Measurements from ENCODE around the gene SNRNP27. TPM values are rescaled to one million over a fixed set of nuclear protein-coding genes. Genes with fewer than 3 reads are reported as not detected.

Gene SNRNP27
- polyA plus RNA-seq (2011; rRNA removed) (53.0 and 115 TPM in 2 replicates), polyA plus RNA-seq (2017; fragmentation: RNase III; extraction: RNeasy Plus Mini Kit Qiagen cat#74134 plus additional on column Dnase treatment) (90.8 to 97.5 TPM (median 92.1 TPM) in 3 replicates), polyA minus RNA-seq (2011; rRNA and poly(A)+ RNA removed) (9.0 and 10.0 TPM in 2 replicates)
- polyA plus RNA-seq (2012; cell fraction: cytosol; rRNA removed) = 26.5 and 43.2 TPM in 2 replicates
- polyA plus RNA-seq (2012; cell fraction: nucleus; rRNA removed) = 10.7 and 11.1 TPM in 2 replicates

GRCh38 chr2:69893684-69894551 is at the start of gene SNRNP27:
TSS of gene SNRNP27 (plus strand) at chr2:69893956. CDS start at chr2:69893985, 29 bp downstream.
- Histone ChIP-seq H3K4me1 (peaks cover 8% of the 10 kb centered on the region; the same call in 2 of the 3 replicates), H3K4me3 (peak within 1 kb of the TSS; percentile 69), H3K27ac (peak within 1 kb of the TSS; percentile 75 to 88), H3K9me3 (no peaks in the 10 kb centered on the region), H3K4me2 (peak within 1 kb of the TSS; percentile 85)
- ATAC-seq (peak; percentile 90 to 93), DNase-seq (ENCODE audit: low read depth in 1 of 2, low spot score in 1 of 2) (peak; percentile 89 to 94), FAIRE-seq (no peak)
- ChIA-PET CTCF (interaction anchor here (0.6 to 4.7 kb wide), 10 partner anchors 10 to 516 kb away, joined by 3 to 28 read pairs (median 3); no protein-coding TSS in a partner anchor), POLR2A (interaction anchor here (0.8 to 1.4 kb wide), 9 partner anchors 11 to 297 kb away, joined by 3 to 17 read pairs (median 3); partner anchors contain the start of genes ANXA4, C2orf42 and MXD1)
- 1% methylated on average over 32 of the region's 32 CpGs for WGBS (ENCODE audit: missing lambda C conversion rate)
- TF ChIP-seq FOSB (CRISPR knock-in tag; IDR thresholded peaks at IDR 0.05) = no peak
- TF ChIP-seq CHD2 (IDR thresholded peaks at IDR 0.05; ENCODE audit: low read length, partially characterized antibody) = peak; percentile 32
- peak; percentile 38; the same call in 1 of the 2 replicates for TF ChIP-seq HDAC2 (IDR thresholded peaks at IDR 0.05)
- TF ChIP-seq JUN (IDR thresholded peaks at IDR 0.05) = peak; percentile 52 to 90; a peak in 4 of 5 replicates
- TF ChIP-seq ESRRA (IDR thresholded peaks at IDR 0.05; ENCODE audit: borderline replicate concordance, low read length) = no peak
- peak in 1 of 2 experiments; percentile 31; a peak in 1 of 4 replicates for TF ChIP-seq CEBPB (IDR thresholded peaks at IDR 0.05)
- no peak for TF ChIP-seq NFE2L2 (conservative IDR thresholded peaks at IDR 0.05; ENCODE audit: low read length)
- TF ChIP-seq MYC (IDR thresholded peaks at IDR 0.05; ENCODE audit: borderline replicate concordance, low read length) = no peak
- no peak for TF ChIP-seq MAFK (IDR thresholded peaks at IDR 0.05; ENCODE audit: partially characterized antibody)
- no peak for TF ChIP-seq EHF (CRISPR knock-in tag; IDR thresholded peaks at IDR 0.05)
- TF ChIP-seq HOXB13 (CRISPR knock-in tag; IDR thresholded peaks at IDR 0.05; ENCODE audit: low read depth) = no peak
- no peak for TF ChIP-seq POLR2AphosphoS2 (conservative IDR thresholded peaks at IDR 0.05; ENCODE audit: low read length)
- TF ChIP-seq NPAS2 (CRISPR knock-in tag; IDR thresholded peaks at IDR 0.05; ENCODE audit: borderline replicate concordance) = no peak
- no peak for TF ChIP-seq SREBF2 (IDR thresholded peaks at IDR 0.05)
- TF ChIP-seq HMGXB4 (CRISPR knock-in tag; IDR thresholded peaks at IDR 0.05; ENCODE audit: borderline replicate concordance) = no peak
- TF ChIP-seq ATOH8 (CRISPR knock-in tag; IDR thresholded peaks at IDR 0.05; ENCODE audit: low read depth) = no peak
- peak; percentile 77 for TF ChIP-seq PBX3 (IDR thresholded peaks at IDR 0.05)
- TF ChIP-seq CTCF (IDR thresholded peaks at IDR 0.05) = no peak
- TF ChIP-seq HES2 (IDR thresholded peaks at IDR 0.05) = no peak
- no peak for TF ChIP-seq HOXB5 (CRISPR knock-in tag; IDR thresholded peaks at IDR 0.05)
- no peak; the same call in 1 of the 2 replicates for TF ChIP-seq GATA3 (IDR thresholded peaks at IDR 0.05; ENCODE audit: borderline replicate concordance)
- TF ChIP-seq TFCP2L1 (CRISPR knock-in tag; IDR thresholded peaks at IDR 0.05) = no peak
- TF ChIP-seq NR3C1 (IDR thresholded peaks at IDR 0.05) = no peak
- TF ChIP-seq EP300 (IDR thresholded peaks at IDR 0.05) = no peak
- TF ChIP-seq POLR2A (IDR thresholded peaks at IDR 0.05; ENCODE audit: low read length) = peak; percentile 52
- TF ChIP-seq RAD21 (conservative IDR thresholded peaks at IDR 0.05 in 1 of 2, IDR thresholded peaks at IDR 0.05 in 1 of 2) = no peak; a peak in 1 of 5 replicates
- no peak for TF ChIP-seq ELK1 (IDR thresholded peaks at IDR 0.05; ENCODE audit: low read depth, low read length)
- TF ChIP-seq FOSL2 (IDR thresholded peaks at IDR 0.05) = peak; percentile 6; the same call in 1 of the 2 replicates
- TF ChIP-seq FOSL2 (CRISPR knock-in tag; IDR thresholded peaks at IDR 0.05) = peak; percentile 67
- no peak for TF ChIP-seq KDM1A (IDR thresholded peaks at IDR 0.05; ENCODE audit: low read depth)
- TF ChIP-seq PHF8 (IDR thresholded peaks at IDR 0.05; ENCODE audit: borderline replicate concordance, low read depth) = peak; percentile 94
- peak; percentile 27; the same call in 1 of the 2 replicates for TF ChIP-seq MAZ (IDR thresholded peaks at IDR 0.05; ENCODE audit: borderline replicate concordance, low read depth, low read length)
